Keratinocyte (primary cell): ENCODE data around the gene MPND. TPM values are rescaled to one million over a fixed set of nuclear protein-coding genes. Genes with fewer than 3 reads are reported as not detected.

Experiments
- DNase-seq: peaks from one replicate; pipeline ENCODE4 v3.0.0-alpha.2; 2011; ENCODE audit warnings: low read depth, missing footprints, low spot score
- FAIRE-seq: peaks from 2 replicates; lab custom pipeline; 2011; peaks lifted over from hg19 to GRCh38; lab: Jason Lieb, UNC
- H2AFZ ChIP-seq: 2 replicates; pipeline ENCODE4 v1.6.0; 2012; ENCODE audit warnings: low read length, control low read depth, inconsistent platforms; ENCODE audit not compliant: control insufficient read depth
- H3K27ac ChIP-seq: 2 replicates; pipeline ENCODE4 v1.5.1; 2011; ENCODE audit warnings: low read length; ENCODE audit not compliant: control insufficient read depth, insufficient read depth
- H3K27me3 ChIP-seq: 3 replicates; pipeline ENCODE4 v1.6.0; 2011; ENCODE audit warnings: low read length; ENCODE audit not compliant: control insufficient read depth, insufficient read depth; ENCODE audit errors: extremely low read depth
- H3K36me3 ChIP-seq, 2 experiments: 2 replicates in 1 of 2; 3 replicates in 1 of 2; pipeline ENCODE4 v1.5.1; 2011; ENCODE audit warnings: low read length in 2 of 2, mild to moderate bottlenecking in 1 of 2; ENCODE audit not compliant: control insufficient read depth in 2 of 2, insufficient read depth in 2 of 2; ENCODE audit errors: extremely low read depth in 1 of 2
- H3K4me1 ChIP-seq: 3 replicates; pipeline ENCODE4 v1.5.1; 2011; ENCODE audit warnings: low read length; ENCODE audit not compliant: control insufficient read depth, insufficient read depth; ENCODE audit errors: extremely low read depth
- H3K4me2 ChIP-seq: 3 replicates; pipeline ENCODE4 v1.6.0; 2011; ENCODE audit warnings: low read depth, low read length; ENCODE audit not compliant: control insufficient read depth, insufficient read depth; ENCODE audit errors: extremely low read depth
- H3K4me3 ChIP-seq, 3 experiments: fragments of 200-600 bp in 1 of 3; sonication (generic) in 1 of 3; 2 replicates in 2 of 3; 3 replicates in 1 of 3; pipeline ENCODE4 v1.5.1; 2011 to 2016; ENCODE audit warnings: low read length in 3 of 3, mild to moderate bottlenecking in 3 of 3, control low read depth in 2 of 3, inconsistent platforms in 1 of 3, low read depth in 1 of 3, mixed read lengths in 1 of 3, mixed run types in 1 of 3, moderate library complexity in 1 of 3; ENCODE audit not compliant: control insufficient read depth in 2 of 3, insufficient read depth in 2 of 3; ENCODE audit errors: extremely low read depth in 1 of 3
- H3K79me2 ChIP-seq: 2 replicates; pipeline ENCODE4 v1.6.0; 2012; ENCODE audit warnings: low read length; ENCODE audit not compliant: control insufficient read depth, insufficient read depth
- H3K9ac ChIP-seq: 3 replicates; pipeline ENCODE4 v1.6.0; 2011; ENCODE audit warnings: low read length; ENCODE audit not compliant: control insufficient read depth, insufficient read depth; ENCODE audit errors: extremely low read depth
- H3K9me1 ChIP-seq: 3 replicates; pipeline ENCODE4 v1.6.0; 2011; ENCODE audit warnings: low read length; ENCODE audit not compliant: control insufficient read depth, insufficient read depth; ENCODE audit errors: extremely low read depth
- H3K9me3 ChIP-seq: 2 replicates; pipeline ENCODE4 v1.5.1; 2012; ENCODE audit warnings: low read depth, low read length; ENCODE audit not compliant: control insufficient read depth
- H4K20me1 ChIP-seq: 3 replicates; pipeline ENCODE4 v1.6.0; 2011; ENCODE audit warnings: low read length; ENCODE audit not compliant: control insufficient read depth, insufficient read depth; ENCODE audit errors: extremely low read depth
- CTCF ChIP-seq, 3 experiments: IDR thresholded peaks in 1 of 3; conservative IDR thresholded peaks in 1 of 3; optimal IDR thresholded peaks in 1 of 3; 2 replicates in 2 of 3; 3 replicates in 1 of 3; pipeline versions ENCODE3 to v1.5.1; 2011; ENCODE audit warnings: low read length in 3 of 3, mild to moderate bottlenecking in 3 of 3, moderate library complexity in 2 of 3, control low read depth in 1 of 3, inconsistent platforms in 1 of 3; ENCODE audit not compliant: insufficient read depth in 2 of 3; ENCODE audit errors: extremely low read depth in 1 of 3
- EZH2 ChIP-seq: IDR thresholded peaks from one replicate; pipeline ENCODE4 v1.6.1; 2012; ENCODE audit warnings: inconsistent platforms, mild to moderate bottlenecking, low read length, moderate library complexity
- dilution Hi-C: fragments of 300-500 bp; cut with MboI; formaldehyde crosslinking; loops from one replicate; pipeline ENCODE4 v1.7.0; 2020; ENCODE audit warnings: low sequenced_read_pairs; ENCODE audit not compliant: extremely low pct_ligation_motif_present
- polyA plus RNA-seq, 5 experiments: library from polyadenylated mRNA; depleted of rRNA in 3 of 5; stranded (reverse) in 3 of 5; stranded (forward) in 1 of 5; unstranded in 1 of 5; fragments of >200 nt; gene quantifications; 1 replicate in 1 of 5; 2 replicates in 3 of 5; 3 replicates in 1 of 5; pipeline versions ENCODE4 v1.2.1 to v1.2.3, GENCODE V29; 2011 to 2012; ENCODE audit warnings: missing spikeins in 2 of 5, low read depth in 1 of 5, low replicate concordance in 1 of 5

Gene MPND
- polyA plus RNA-seq, 1 donor (not counting 4 experiments of a cell fraction or from before 2014, with no cell fraction given) = 4.2 TPM

DNA sequence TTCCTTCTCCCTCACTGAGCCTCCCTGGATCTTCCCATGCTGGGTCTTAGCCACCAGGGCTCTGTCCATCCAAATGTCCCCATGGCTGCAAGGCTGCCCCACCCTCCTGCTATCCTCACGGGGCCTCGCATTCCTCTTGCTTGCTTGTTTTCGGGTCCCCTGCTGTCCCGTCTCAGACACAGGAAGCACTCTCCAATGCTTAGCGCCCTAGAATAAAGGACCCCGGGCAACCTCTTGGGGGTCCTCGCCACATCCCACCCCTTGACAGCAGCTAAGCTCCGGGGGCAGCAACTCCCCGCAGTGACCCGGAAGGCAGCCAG, 33.3 kb downstream of the MPND start:
- peak overlapping the region; percentile 39 for H3K27ac ChIP-seq
- dilution Hi-C loops = no loop called here
- H3K9me1 ChIP-seq = peaks cover 11% of the 10 kb centered on the region
- H3K9me3 ChIP-seq = no peaks in the 10 kb centered on the region
- no peak overlapping the region for H2AFZ ChIP-seq
- H3K4me3 ChIP-seq = no peak overlapping the region
- FAIRE-seq (no peak), DNase-seq (no peak)
- peak overlapping the region; percentile 78 for H3K4me2 ChIP-seq
- peaks cover 20% of the 10 kb centered on the region for H4K20me1 ChIP-seq
- no peaks in the 10 kb centered on the region for H3K27me3 ChIP-seq
- H3K4me1 ChIP-seq = peaks cover 74% of the 10 kb centered on the region
- peaks cover 66% of the 10 kb centered on the region for H3K79me2 ChIP-seq
- H3K9ac ChIP-seq = peak overlapping the region; percentile 77
- H3K36me3 ChIP-seq = peaks cover 0 to under 1% of the 10 kb centered on the region in 2 experiments
- no peak for TF ChIP-seq CTCF (optimal IDR thresholded peaks at IDR 0.05 in 1 of 3, IDR thresholded peaks at IDR 0.05 in 1 of 3, conservative IDR thresholded peaks at IDR 0.05 in 1 of 3; ENCODE audit: extremely low read depth in 1 of 3, insufficient read depth in 2 of 3, low read length in 3 of 3)
- TF ChIP-seq EZH2 = no peak

DNA sequence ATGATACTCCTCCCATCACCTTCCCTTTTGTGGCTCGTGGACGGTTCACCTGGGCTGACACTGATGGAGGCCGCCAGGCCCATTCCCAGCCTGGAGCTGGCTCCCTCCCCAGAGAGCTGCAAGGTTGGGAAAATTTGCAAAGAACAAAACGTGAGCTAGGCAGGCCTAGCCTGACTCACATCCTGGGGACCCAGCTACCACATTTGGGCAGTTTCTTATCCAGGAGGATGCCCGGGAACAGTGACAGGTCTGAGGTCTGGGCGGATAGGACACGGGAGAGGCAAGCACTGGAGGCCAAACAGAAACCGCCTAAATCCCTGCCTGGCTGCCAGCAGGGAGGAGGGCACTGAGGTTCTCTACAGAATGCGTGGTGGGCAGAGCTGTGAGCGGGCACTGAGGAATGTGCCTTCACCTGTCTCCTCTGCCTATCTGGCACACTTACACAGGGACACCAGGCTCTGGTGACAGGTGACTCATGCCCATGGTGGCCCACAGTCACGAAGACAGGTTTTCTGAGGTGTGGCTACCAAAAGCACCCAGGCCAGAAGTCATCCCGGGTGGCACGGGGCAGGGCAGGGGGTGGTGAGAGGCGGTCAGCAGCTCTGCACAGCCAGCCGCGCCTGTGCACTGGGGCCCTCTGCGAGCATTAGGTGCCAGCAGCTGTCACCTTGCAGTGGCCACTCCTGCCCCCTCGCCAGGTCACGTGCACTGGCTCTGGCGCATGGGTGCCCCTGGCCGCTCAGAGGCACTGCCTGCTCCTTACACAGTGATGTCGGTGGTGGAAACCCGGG, 33.8 kb downstream of the MPND start:
- H3K27me3 ChIP-seq = no peaks in the 10 kb centered on the region
- H3K4me1 ChIP-seq = peaks cover 77% of the 10 kb centered on the region
- H3K4me3 ChIP-seq = no peak overlapping the region
- H3K36me3 ChIP-seq = no peaks in the 10 kb centered on the region
- peaks cover 64% of the 10 kb centered on the region for H3K79me2 ChIP-seq
- FAIRE-seq (peak; percentile 76), DNase-seq (no peak)
- H2AFZ ChIP-seq = no peak overlapping the region
- H3K4me2 ChIP-seq = peak overlapping the region; percentile 78
- peaks cover 20% of the 10 kb centered on the region for H4K20me1 ChIP-seq
- H3K27ac ChIP-seq = peak overlapping the region; percentile 39
- H3K9ac ChIP-seq = peak overlapping the region; percentile 77
- TF ChIP-seq EZH2 = no peak
- TF ChIP-seq CTCF (optimal IDR thresholded peaks at IDR 0.05 in 1 of 3, IDR thresholded peaks at IDR 0.05 in 1 of 3, conservative IDR thresholded peaks at IDR 0.05 in 1 of 3; ENCODE audit: extremely low read depth in 1 of 3, insufficient read depth in 2 of 3, low read length in 3 of 3) = no peak
- H3K9me1 ChIP-seq = peaks cover 11% of the 10 kb centered on the region
- dilution Hi-C loops = no loop called here
- no peaks in the 10 kb centered on the region for H3K9me3 ChIP-seq
